IMR-90 (cell line): Measurements from ENCODE around the gene TUBGCP2. TPM values are rescaled to one million over a fixed set of nuclear protein-coding genes. Genes with fewer than 3 reads are reported as not detected.

Experiments used
- ATAC-seq: fragments of 200-7000 bp; cut with Tn5 transposase; 2 replicates; pipeline ENCODE4 v1.9.1; 2020; ENCODE audit warnings: low read depth, mild to moderate bottlenecking, moderate library complexity
- BruUV-seq: library from RNA; stranded (reverse); fragments of 400-500 nt; replicated peaks from 2 replicates; lab custom pipeline; 2021; lab: Mats Ljungman, UMichigan
- CTCF ChIA-PET: fragments of 300-600 bp; formaldehyde crosslinking; extraction: SDS; loops from one replicate; lab custom pipeline; 2021; ENCODE audit warnings: antibody characterized with exemption; lab: Yijun Ruan, JAX
- POLR2A ChIA-PET: fragments of 300-600 bp; sonication (Branson Sonifier 250); formaldehyde crosslinking; loops from one replicate; lab custom pipeline; 2022; ENCODE audit warnings: antibody characterized with exemption; ENCODE audit not compliant: unreplicated experiment; lab: Charles Lee
- DNase-seq: peaks from one replicate; pipeline ENCODE4 v3.0.0; 2013
- H2AFZ ChIP-seq: replicated peaks from 2 replicates; pipeline ENCODE3; 2013; ENCODE audit warnings: low read length, mild to moderate bottlenecking; ENCODE audit not compliant: poor library complexity
- H2AK5ac ChIP-seq: 2 replicates; pipeline ENCODE4 v1.6.1; 2013; ENCODE audit warnings: low read depth, low read length, inconsistent platforms
- H2AK9ac ChIP-seq: replicated peaks from 2 replicates; pipeline ENCODE3; 2013; ENCODE audit warnings: mild to moderate bottlenecking, low read depth, low read length, moderate library complexity; ENCODE audit not compliant: poor library complexity
- H2BK120ac ChIP-seq: 2 replicates; pipeline ENCODE4 v1.6.1; 2013; ENCODE audit warnings: low read depth, low read length, inconsistent platforms
- H2BK15ac ChIP-seq: 3 replicates; pipeline ENCODE4 v1.6.1; 2013; ENCODE audit warnings: low read depth, low read length, inconsistent platforms
- H2BK20ac ChIP-seq: 2 replicates; pipeline ENCODE4 v1.6.1; 2013; ENCODE audit warnings: low read depth, mild to moderate bottlenecking, inconsistent platforms, low read length, moderate library complexity
- H2BK5ac ChIP-seq: 2 replicates; pipeline ENCODE4 v1.6.1; 2013; ENCODE audit warnings: mild to moderate bottlenecking, low read depth, low read length, inconsistent platforms; ENCODE audit not compliant: poor library complexity, severe bottlenecking
- H3K14ac ChIP-seq: replicated peaks from 2 replicates; pipeline ENCODE4 v1.6.1; 2013; ENCODE audit warnings: low read depth, low read length, inconsistent platforms
- H3K18ac ChIP-seq: 2 replicates; pipeline ENCODE4 v1.6.1; 2013; ENCODE audit warnings: low read depth, low read length, control low read depth
- H3K23ac ChIP-seq: 2 replicates; pipeline ENCODE4 v1.6.1; 2013; ENCODE audit warnings: low read depth, low read length, inconsistent platforms
- H3K27ac ChIP-seq: 2 replicates; pipeline ENCODE4 v1.5.1; 2013; ENCODE audit warnings: mild to moderate bottlenecking, control low read depth, low read length; ENCODE audit not compliant: insufficient read depth
- H3K27me3 ChIP-seq: 2 replicates; pipeline ENCODE4 v1.6.1; 2013; ENCODE audit warnings: low read length; ENCODE audit not compliant: control insufficient read depth, insufficient read depth
- H3K36me3 ChIP-seq: 2 replicates; pipeline ENCODE4 v1.6.1; 2013; ENCODE audit warnings: low read length, mixed read lengths; ENCODE audit not compliant: control insufficient read depth, insufficient read depth
- H3K4ac ChIP-seq: 2 replicates; pipeline ENCODE4 v1.6.1; 2013; ENCODE audit warnings: low read depth, low read length, inconsistent platforms
- H3K4me1 ChIP-seq: 2 replicates; pipeline ENCODE4 v1.6.1; 2013; ENCODE audit warnings: low read length, mixed read lengths; ENCODE audit not compliant: control insufficient read depth, insufficient read depth
- H3K4me2 ChIP-seq: 2 replicates; pipeline ENCODE4 v1.6.1; 2013; ENCODE audit warnings: low read depth, mild to moderate bottlenecking, control low read depth, low read length, moderate library complexity
- H3K4me3 ChIP-seq: 2 replicates; pipeline ENCODE4 v1.5.1; 2013; ENCODE audit warnings: low read depth, mild to moderate bottlenecking, control low read depth, low read length, moderate library complexity; ENCODE audit not compliant: insufficient read depth
- H3K56ac ChIP-seq: 2 replicates; pipeline ENCODE4 v1.6.1; 2013; ENCODE audit warnings: low read length, inconsistent platforms; ENCODE audit not compliant: insufficient read depth; ENCODE audit errors: extremely low read depth
- H3K79me1 ChIP-seq, 2 experiments: 2 replicates each; pipeline ENCODE4 v1.6.1; 2013; ENCODE audit warnings: low read length in 2 of 2, inconsistent platforms in 1 of 2, low read depth in 1 of 2
- H3K9ac ChIP-seq: 2 replicates; pipeline ENCODE4 v1.6.1; 2013; ENCODE audit warnings: low read depth, low read length, control low read depth
- H3K9me1 ChIP-seq: 2 replicates; pipeline ENCODE4 v1.6.1; 2013; ENCODE audit warnings: low read length, inconsistent platforms; ENCODE audit not compliant: insufficient read depth
- H3K9me3 ChIP-seq: 2 replicates; pipeline ENCODE4 v1.6.1; 2013; ENCODE audit warnings: low read length; ENCODE audit not compliant: control insufficient read depth, insufficient read depth
- H4K20me1 ChIP-seq: 2 replicates; pipeline ENCODE4 v1.6.1; 2013; ENCODE audit warnings: low read length, inconsistent platforms; ENCODE audit not compliant: insufficient read depth
- H4K5ac ChIP-seq: 2 replicates; pipeline ENCODE4 v1.6.1; 2013; ENCODE audit warnings: mild to moderate bottlenecking, low read depth, low read length, control low read depth
- H4K8ac ChIP-seq, 2 experiments: 2 replicates each; pipeline ENCODE4 v1.6.1; 2013; ENCODE audit warnings: low read depth in 2 of 2, low read length in 2 of 2, control low read depth in 1 of 2, inconsistent platforms in 1 of 2
- H4K91ac ChIP-seq: 2 replicates; pipeline ENCODE4 v1.6.1; 2013; ENCODE audit warnings: low read depth, low read length, inconsistent platforms; ENCODE audit not compliant: insufficient read depth
- BHLHE40 ChIP-seq: fragments of 150-350 bp; IDR thresholded peaks from 2 replicates; pipeline ENCODE4 v1.6.1; 2016; ENCODE audit warnings: mild to moderate bottlenecking, low read depth, low read length
- CEBPB ChIP-seq: IDR thresholded peaks from 2 replicates; pipeline ENCODE4 v1.6.1; 2012; ENCODE audit warnings: low read depth, low read length, improper control_type of control experiment
- CHD1 ChIP-seq: IDR thresholded peaks from 2 replicates; pipeline ENCODE4 v1.6.1; 2012; ENCODE audit warnings: low read depth, low read length, improper control_type of control experiment
- MAFK ChIP-seq: IDR thresholded peaks from 2 replicates; pipeline ENCODE4 v1.6.1; 2012; ENCODE audit warnings: low read depth, low read length, improper control_type of control experiment
- MAZ ChIP-seq: IDR thresholded peaks from 2 replicates; pipeline ENCODE4 v1.6.1; 2012; ENCODE audit warnings: low read depth, mild to moderate bottlenecking, low read length, improper control_type of control experiment, moderate library complexity, borderline replicate concordance
- NFE2L2 ChIP-seq: fragments of 150-350 bp; IDR thresholded peaks from 2 replicates; pipeline ENCODE4 v1.6.1; 2016; ENCODE audit warnings: low read depth, mild to moderate bottlenecking, low read length
- POLR2A ChIP-seq: IDR thresholded peaks from 2 replicates; pipeline ENCODE4 v1.6.1; 2012; ENCODE audit warnings: mild to moderate bottlenecking, low read depth, low read length
- RCOR1 ChIP-seq: IDR thresholded peaks from 2 replicates; pipeline ENCODE4 v1.6.1; 2012; ENCODE audit warnings: mild to moderate bottlenecking, low read length, improper control_type of control experiment; ENCODE audit not compliant: insufficient replicate concordance
- RFX5 ChIP-seq: IDR thresholded peaks from 2 replicates; pipeline ENCODE4 v1.8.0; 2012; ENCODE audit warnings: low read depth, mild to moderate bottlenecking, low read length, moderate library complexity
- SMC3 ChIP-seq: fragments of 150-350 bp; IDR thresholded peaks from 2 replicates; pipeline ENCODE4 v1.6.1; 2016; ENCODE audit warnings: low read depth, mild to moderate bottlenecking, antibody characterized with exemption, low read length, moderate library complexity
- USF2 ChIP-seq: fragments of 150-350 bp; IDR thresholded peaks from 2 replicates; pipeline ENCODE4 v1.6.1; 2017; ENCODE audit warnings: mild to moderate bottlenecking, antibody characterized with exemption, low read length, low read depth
- WGBS, 2 experiments: methylation state at CpG; one replicate each; pipeline versions ENCODE4 v1.1.5 to v1.1.7; 2013; ENCODE audit warnings: missing lambda C conversion rate in 2 of 2; ENCODE audit not compliant: insufficient read length in 1 of 2; ENCODE audit errors: extremely low coverage in 2 of 2; 5-methylcytosine and 5-hydroxymethylcytosine counted together
- dilution Hi-C: fragments of 300-500 bp; cut with HindIII; formaldehyde crosslinking; loops from one replicate; pipeline ENCODE4 v1.14.3; 2018; ENCODE audit warnings: low sequenced_read_pairs; ENCODE audit not compliant: unreplicated experiment
- in situ Hi-C: fragments of 300-500 bp; cut with MboI; formaldehyde crosslinking; loops from 3 replicates; pipeline ENCODE4 v1.14.3; 2019; ENCODE audit warnings: low sequenced_read_pairs, inconsistent platforms, mixed read lengths
- intact Hi-C: fragments of 100-400 bp; cut with micrococcal nuclease; formaldehyde crosslinking; loops from 2 replicates; pipeline ENCODE4 v1.10.0; 2022
- polyA plus RNA-seq, 3 experiments: library from polyadenylated mRNA; depleted of rRNA; stranded (reverse); fragments of >200 nt; gene quantifications; 2 replicates each; pipeline ENCODE4 v1.2.3, GENCODE V29; 2012; ENCODE audit warnings: low replicate concordance in 1 of 3
- total RNA-seq: library from RNA; depleted of rRNA; stranded (reverse); fragments of >200 nt; gene quantifications from 2 replicates; pipeline ENCODE4 v1.2.3, GENCODE V29; 2012
- TF ChIP-seq, protein P1 (sequence below): conservative IDR thresholded peaks from 2 replicates; pipeline ENCODE4 v1.5.1; 2012; ENCODE audit warnings: mild to moderate bottlenecking, low read depth, low read length, improper control_type of control experiment

TUBGCP2 gene
- total and polyA plus RNA-seq, 2 of the 4 experiments (the other 2 are of a cell fraction), result 48.1 to 72.6 TPM

DNA sequence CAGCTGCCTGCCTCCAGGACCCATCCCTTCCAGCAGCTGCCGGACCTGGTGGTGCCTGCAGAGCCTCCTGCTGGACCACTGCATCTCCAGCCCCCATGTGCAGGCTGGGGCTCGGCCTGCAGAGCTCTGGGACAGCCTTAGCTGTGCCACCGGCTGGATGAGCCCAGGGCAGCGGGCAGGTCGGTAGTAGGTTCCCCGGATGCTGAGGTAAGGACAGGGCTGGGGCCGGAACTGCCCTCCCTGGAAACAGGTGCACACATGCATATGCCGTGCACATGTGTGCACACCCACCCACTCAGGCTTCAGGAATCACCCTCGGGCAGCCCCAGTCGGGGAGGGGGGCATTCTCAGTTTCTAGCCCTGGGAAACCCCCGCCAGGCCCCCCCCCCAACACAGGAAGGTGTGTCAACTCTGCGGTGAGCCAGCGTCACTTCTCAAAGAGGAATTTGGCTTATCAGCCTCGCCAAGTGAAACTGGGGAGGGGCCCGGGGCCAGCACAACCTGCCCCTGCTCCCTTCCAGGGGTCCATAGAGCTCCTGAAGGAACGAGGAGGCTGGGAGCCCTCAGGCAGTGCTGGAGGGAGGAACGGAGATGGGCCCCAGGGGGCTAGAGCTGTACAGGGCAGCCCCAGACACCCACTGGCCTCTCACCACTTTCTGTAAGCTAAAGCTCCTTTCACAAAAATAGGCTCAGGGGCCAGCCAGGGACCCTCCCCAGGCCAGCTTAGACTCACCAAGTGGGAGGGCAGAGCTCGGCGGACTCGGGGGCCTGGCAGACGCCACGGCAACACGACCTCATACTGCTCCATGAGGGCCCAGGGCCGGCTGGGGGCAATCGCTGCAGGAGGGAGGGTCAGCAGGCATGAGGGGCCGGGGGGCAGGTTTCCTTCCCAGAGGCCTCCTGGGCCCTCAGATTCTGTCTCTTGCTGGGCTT lies 33.7 kb downstream of the TUBGCP2 start (continued):
- no peak for TF ChIP-seq SMC3
- no peak for TF ChIP-seq CHD1

DNA sequence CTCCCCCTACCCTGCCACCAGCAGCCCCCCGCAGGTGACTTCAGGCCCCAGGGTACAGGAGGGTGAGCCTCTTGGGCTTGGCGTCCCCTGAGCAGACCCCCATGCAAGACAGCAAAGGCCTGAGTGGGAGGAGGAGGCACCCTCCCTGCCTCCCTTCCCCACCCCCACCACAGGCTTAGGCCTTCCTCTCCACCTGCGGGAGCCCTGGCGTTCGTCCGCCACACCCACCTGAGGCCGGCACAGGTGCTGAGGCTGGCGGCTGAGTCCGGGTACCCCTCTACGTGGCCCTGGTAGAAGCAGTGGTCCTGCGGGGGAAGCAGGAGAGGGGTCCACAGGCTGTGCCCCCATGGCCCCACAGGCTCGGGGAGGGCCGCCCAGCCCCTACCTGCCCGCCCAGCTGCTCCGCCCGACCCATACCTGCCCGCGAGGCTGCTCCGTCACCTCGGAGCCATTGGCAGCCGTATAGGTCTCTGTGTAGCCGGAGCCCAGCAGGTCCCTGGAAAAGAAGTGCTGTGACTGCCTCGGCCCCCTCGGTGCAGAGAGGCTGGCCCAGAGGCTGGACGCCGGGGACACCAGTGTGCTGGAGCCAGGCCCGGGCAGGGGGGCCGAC lies 35.0 kb downstream of the TUBGCP2 start:
- WGBS, 2 experiments, result 91% methylated on average over 19 of the region's 28 CpGs; no CpG with 5 or more reads in 1 of the 2 experiments
- dilution Hi-C loops, result no loop called here
- TF ChIP-seq BHLHE40 (no peak), MAZ (no peak), NFE2L2 (no peak), MAFK (no peak), RFX5 (no peak), CEBPB (no peak), RCOR1 (no peak), USF2 (no peak), CHD1 (no peak), POLR2A (no peak)
- TF ChIP-seq, protein P1, sequence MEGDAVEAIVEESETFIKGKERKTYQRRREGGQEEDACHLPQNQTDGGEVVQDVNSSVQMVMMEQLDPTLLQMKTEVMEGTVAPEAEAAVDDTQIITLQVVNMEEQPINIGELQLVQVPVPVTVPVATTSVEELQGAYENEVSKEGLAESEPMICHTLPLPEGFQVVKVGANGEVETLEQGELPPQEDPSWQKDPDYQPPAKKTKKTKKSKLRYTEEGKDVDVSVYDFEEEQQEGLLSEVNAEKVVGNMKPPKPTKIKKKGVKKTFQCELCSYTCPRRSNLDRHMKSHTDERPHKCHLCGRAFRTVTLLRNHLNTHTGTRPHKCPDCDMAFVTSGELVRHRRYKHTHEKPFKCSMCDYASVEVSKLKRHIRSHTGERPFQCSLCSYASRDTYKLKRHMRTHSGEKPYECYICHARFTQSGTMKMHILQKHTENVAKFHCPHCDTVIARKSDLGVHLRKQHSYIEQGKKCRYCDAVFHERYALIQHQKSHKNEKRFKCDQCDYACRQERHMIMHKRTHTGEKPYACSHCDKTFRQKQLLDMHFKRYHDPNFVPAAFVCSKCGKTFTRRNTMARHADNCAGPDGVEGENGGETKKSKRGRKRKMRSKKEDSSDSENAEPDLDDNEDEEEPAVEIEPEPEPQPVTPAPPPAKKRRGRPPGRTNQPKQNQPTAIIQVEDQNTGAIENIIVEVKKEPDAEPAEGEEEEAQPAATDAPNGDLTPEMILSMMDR, result no peak

More for the DNA sequence above, 35.0 kb downstream of the TUBGCP2 start:
- ChIA-PET CTCF (no interaction called here), POLR2A (no interaction called here)
- Histone ChIP-seq H3K4me2 (no peak overlapping the region), H3K4ac (no peak overlapping the region), H3K9me1 (0 out of 2 replicates have a peak, but pooled peaks cover 1% of the 10 kb centered on the region), H2AFZ (no peak overlapping the region), H3K27ac (no peak overlapping the region), H3K79me1 (peaks cover 0 to 3% of the 10 kb centered on the region in 2 experiments; a peak in 1 of 4 replicates), H4K8ac (no peak overlapping the region), H2AK9ac (no peak overlapping the region), H4K5ac (no peak overlapping the region), H3K27me3 (peaks cover 9% of the 10 kb centered on the region), H3K14ac (no peak overlapping the region), H3K18ac (no peak overlapping the region), H2AK5ac (no peak overlapping the region), H3K9me3 (no peaks in the 10 kb centered on the region), H3K4me1 (peaks cover 9% of the 10 kb centered on the region), H4K91ac (no peak overlapping the region), H2BK20ac (no peak overlapping the region), H3K23ac (no peak overlapping the region), H3K36me3 (peaks cover 4% of the 10 kb centered on the region; the same call in 1 of the 2 replicates), H3K9ac (no peak overlapping the region), H2BK5ac (no peak overlapping the region), H2BK15ac (no peak overlapping the region), H4K20me1 (peaks cover 6% of the 10 kb centered on the region; the same call in 1 of the 2 replicates), H3K56ac (no peak overlapping the region), H3K4me3 (no peak overlapping the region), H2BK120ac (no peak overlapping the region)
- DNase-seq, result no peak
- ATAC-seq, result no peak
- in situ Hi-C loops (loop anchor here (25.0 kb wide), 1 partner anchor 611 kb away; no protein-coding TSS in a partner anchor), intact Hi-C loops (no loop called here)
- BruUV-seq, result no TSS peak
